ENCODE data around the gene EEF1B2.
"Not testable (repeated sequence)": the region's sequence is repeated elsewhere in the genome, so short reads cannot be mapped to it uniquely, and the experiment has no call there.

Gene EEF1B2

GRCh38 chr2:206176121-206176520 lies 16.4 kb downstream of the EEF1B2 start:
- no peak for TF ChIP-seq CTCF (IDR thresholded peaks at IDR 0.05; ENCODE audit: insufficient read depth, low read length, missing control alignments)
- DNase-seq (ENCODE audit: low read depth, low spot score), result no peak
- ChIA-PET POLR2A (no interaction called here), CTCF (interaction anchor here (0.9 kb wide), 1 partner anchor 11 kb away, joined by 3 read pairs; no protein-coding TSS in a partner anchor)
- H3K4me3 ChIP-seq (ENCODE audit: low read depth, low read length), result no peak overlapping the region

GRCh38 chr2:206176901-206177300 lies 17.2 kb downstream of the EEF1B2 start:
- CTCF ChIA-PET, result no interaction called here
- TF ChIP-seq CTCF (IDR thresholded peaks at IDR 0.05; ENCODE audit: insufficient read depth, low read length, missing control alignments), result no peak
- POLR2A ChIA-PET, result no interaction called here
- DNase-seq (ENCODE audit: low read depth, low spot score), result no peak
- no peak overlapping the region for H3K4me3 ChIP-seq (ENCODE audit: low read depth, low read length)

DNA sequence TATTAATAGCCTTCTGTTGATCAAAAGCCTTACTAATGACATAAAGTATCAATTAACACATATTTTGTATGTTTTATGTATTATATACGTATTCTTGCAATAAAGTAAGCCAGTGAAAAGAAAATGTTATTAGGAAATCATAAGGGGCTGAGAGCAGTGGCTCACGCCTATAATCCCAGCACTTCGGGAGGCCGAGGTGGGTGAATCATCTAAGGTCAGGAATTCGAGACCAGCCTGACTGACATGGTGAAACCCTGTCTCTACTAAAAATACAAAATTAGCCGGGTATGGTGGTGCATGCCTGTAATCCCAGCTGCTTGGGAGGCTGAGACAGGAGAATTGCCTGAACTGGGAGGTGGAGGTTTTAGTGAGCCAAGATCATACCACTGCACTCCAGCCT lies 21.8 kb downstream of the EEF1B2 start:
- POLR2A ChIA-PET; H3K4me3 ChIP-seq (ENCODE audit: low read depth, low read length); CTCF ChIA-PET; DNase-seq (ENCODE audit: low read depth, low spot score): not testable (repeated sequence)

DNA sequence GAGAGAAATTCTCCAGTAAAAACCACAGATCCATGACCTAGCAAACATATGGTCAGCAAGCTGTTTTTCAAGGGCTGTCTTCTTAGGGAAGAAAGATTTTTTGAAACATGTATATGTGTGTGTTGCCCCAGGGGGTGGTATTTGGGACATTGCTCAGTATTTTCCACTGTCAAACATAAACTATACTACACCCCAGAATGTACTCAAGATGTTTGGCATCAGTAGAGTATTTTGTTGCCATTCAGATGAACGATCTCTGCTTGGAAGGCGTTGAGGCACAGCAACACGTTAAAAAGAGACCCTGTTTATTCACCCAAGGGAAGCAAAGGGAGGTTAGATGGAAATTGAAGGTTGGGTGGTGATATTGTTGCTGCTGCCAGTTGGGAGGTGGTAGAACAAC lies 30.0 kb downstream of the EEF1B2 start:
- DNase-seq (ENCODE audit: low read depth, low spot score), result no peak
- no peak overlapping the region for H3K4me3 ChIP-seq (ENCODE audit: low read depth, low read length)
- CTCF ChIA-PET, result no interaction called here
- TF ChIP-seq CTCF (IDR thresholded peaks at IDR 0.05; ENCODE audit: insufficient read depth, low read length, missing control alignments), result no peak
- POLR2A ChIA-PET, result no interaction called here

GRCh38 chr2:206190111-206190510 lies 30.4 kb downstream of the EEF1B2 start:
- CTCF ChIA-PET, result no interaction called here
- H3K4me3 ChIP-seq (ENCODE audit: low read depth, low read length), result no peak overlapping the region
- no peak for DNase-seq (ENCODE audit: low read depth, low spot score)
- no peak for TF ChIP-seq CTCF (IDR thresholded peaks at IDR 0.05; ENCODE audit: insufficient read depth, low read length, missing control alignments)
- POLR2A ChIA-PET, result no interaction called here

DNA sequence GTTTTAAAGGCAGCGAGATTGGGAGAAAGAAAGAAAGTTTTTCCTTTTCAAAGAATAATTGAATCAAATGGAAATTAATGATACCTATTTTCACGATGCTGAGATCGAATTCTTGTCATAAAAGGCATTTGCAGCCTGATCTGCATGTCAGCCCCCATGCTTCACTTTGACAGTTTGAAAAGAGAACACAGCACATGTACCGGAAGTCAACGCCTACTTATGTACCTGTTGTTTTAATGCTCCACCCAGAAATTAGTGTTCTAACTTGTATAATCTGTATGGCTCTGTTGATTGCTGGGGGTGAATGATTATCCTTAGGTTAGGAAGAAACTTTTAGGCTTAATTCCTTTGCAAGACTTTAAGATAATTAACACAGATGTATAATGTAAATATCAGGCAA lies 31.0 kb downstream of the EEF1B2 start:
- H3K4me3 ChIP-seq (ENCODE audit: low read depth, low read length), result no peak overlapping the region
- TF ChIP-seq CTCF (IDR thresholded peaks at IDR 0.05; ENCODE audit: insufficient read depth, low read length, missing control alignments), result no peak
- DNase-seq (ENCODE audit: low read depth, low spot score), result no peak
- CTCF ChIA-PET, result no interaction called here
- POLR2A ChIA-PET, result no interaction called here

GRCh38 chr2:206192157-206192556 lies 32.5 kb downstream of the EEF1B2 start:
- no peak for DNase-seq (ENCODE audit: low read depth, low spot score)
- ChIA-PET POLR2A (no interaction called here), CTCF (no interaction called here)
- H3K4me3 ChIP-seq (ENCODE audit: low read depth, low read length), result no peak overlapping the region
- TF ChIP-seq CTCF (IDR thresholded peaks at IDR 0.05; ENCODE audit: insufficient read depth, low read length, missing control alignments), result no peak

All from AG04449 (cell line).